ENCODE data around the gene OR10G6.

- TF ChIP-seq CTCF (IDR thresholded peaks at IDR 0.05), result no peak
- TF ChIP-seq POLR2A (IDR thresholded peaks at IDR 0.05), result no peak
- TF ChIP-seq POLR2AphosphoS5 (IDR thresholded peaks at IDR 0.05), result no peak
These were observed 44.6 kb upstream of the OR10G6 start for GRCh38 chr11:124039557-124039956.

Data from transverse colon (tissue), 4 donors.